Measurements from ENCODE around the gene BICRAL.
"Not testable (repeated sequence)": the region's sequence is repeated elsewhere in the genome, so short reads cannot be mapped to it uniquely, and the experiment has no call there.

BICRAL gene

DNA sequence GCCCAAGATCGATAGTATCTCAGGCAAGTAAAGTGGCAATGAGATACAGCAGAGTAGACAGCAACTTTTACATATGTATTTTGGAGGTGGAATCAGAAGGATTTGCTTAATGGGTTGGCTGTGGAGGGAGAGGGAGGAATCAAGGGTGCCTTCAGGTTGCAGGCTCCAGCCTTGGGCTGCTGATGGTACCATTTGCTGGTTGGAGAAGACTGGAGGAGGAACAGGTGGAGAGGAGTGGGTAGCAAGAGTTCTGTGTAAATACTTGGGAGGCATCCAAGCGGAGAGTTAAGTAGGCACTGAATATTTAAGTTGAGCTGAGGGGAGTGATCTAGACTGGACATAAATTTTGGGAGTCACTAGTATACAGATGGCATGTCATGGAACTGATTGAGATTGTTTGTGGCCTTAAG lies 5.2 kb downstream of the BICRAL start:
- DNase-seq (ENCODE audit: low read depth, low spot score), result no peak
- POLR2A ChIA-PET, result interaction anchor here (0.5 to 0.6 kb wide), 2 partner anchors 40 to 43 kb away, joined by 3 read pairs; no protein-coding TSS in a partner anchor
- CTCF ChIA-PET, result interaction anchor here (1.0 kb wide), 1 partner anchor 60 kb away, joined by 4 read pairs; no protein-coding TSS in a partner anchor
- H3K4me3 ChIP-seq (ENCODE audit: low read depth, low read length), result no peak overlapping the region
- TF ChIP-seq, protein P1, sequence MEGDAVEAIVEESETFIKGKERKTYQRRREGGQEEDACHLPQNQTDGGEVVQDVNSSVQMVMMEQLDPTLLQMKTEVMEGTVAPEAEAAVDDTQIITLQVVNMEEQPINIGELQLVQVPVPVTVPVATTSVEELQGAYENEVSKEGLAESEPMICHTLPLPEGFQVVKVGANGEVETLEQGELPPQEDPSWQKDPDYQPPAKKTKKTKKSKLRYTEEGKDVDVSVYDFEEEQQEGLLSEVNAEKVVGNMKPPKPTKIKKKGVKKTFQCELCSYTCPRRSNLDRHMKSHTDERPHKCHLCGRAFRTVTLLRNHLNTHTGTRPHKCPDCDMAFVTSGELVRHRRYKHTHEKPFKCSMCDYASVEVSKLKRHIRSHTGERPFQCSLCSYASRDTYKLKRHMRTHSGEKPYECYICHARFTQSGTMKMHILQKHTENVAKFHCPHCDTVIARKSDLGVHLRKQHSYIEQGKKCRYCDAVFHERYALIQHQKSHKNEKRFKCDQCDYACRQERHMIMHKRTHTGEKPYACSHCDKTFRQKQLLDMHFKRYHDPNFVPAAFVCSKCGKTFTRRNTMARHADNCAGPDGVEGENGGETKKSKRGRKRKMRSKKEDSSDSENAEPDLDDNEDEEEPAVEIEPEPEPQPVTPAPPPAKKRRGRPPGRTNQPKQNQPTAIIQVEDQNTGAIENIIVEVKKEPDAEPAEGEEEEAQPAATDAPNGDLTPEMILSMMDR (IDR thresholded peaks at IDR 0.05; ENCODE audit: insufficient read depth, low read length, missing control alignments), result no peak

GRCh38 chr6:42788671-42789070 lies 6.8 kb downstream of the BICRAL start:
- TF ChIP-seq, protein P1 (IDR thresholded peaks at IDR 0.05; ENCODE audit: insufficient read depth, low read length, missing control alignments), result no peak
- ChIA-PET POLR2A (no interaction called here), CTCF (no interaction called here)
- no peak overlapping the region for H3K4me3 ChIP-seq (ENCODE audit: low read depth, low read length)
- DNase-seq (ENCODE audit: low read depth, low spot score), result no peak

DNA sequence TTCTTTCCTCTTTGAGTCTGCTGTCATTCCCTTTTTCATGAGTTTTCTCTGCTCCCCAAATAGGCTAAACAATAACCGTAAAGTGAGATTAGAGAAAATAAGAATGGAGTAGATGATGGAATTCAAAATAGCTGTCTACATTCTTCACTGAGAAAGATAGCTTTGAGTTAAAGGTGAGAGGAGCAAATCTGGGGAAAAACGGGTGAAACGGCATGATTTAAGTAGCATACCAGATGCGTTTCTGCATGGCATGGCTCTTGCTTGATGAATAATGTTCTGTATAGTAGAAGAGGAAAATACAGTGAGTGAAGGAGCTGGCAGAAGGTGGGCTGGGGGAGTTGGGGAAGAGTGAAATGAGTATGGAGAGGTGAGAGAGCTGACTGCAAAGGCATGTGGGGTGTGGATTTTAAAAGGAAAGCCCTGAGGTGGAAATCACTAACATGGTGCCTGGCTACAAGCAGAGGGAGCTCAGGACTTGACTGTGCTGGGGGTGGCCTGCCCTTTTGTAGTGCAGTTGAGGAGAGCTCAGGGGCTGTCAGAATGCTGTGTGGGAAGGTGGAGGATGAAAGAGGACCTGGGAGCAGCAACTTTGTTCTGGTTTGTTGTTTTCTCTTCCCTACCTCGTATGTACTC lies 8.8 kb downstream of the BICRAL start:
- TF ChIP-seq, protein P1 (IDR thresholded peaks at IDR 0.05; ENCODE audit: insufficient read depth, low read length, missing control alignments), result no peak
- H3K4me3 ChIP-seq (ENCODE audit: low read depth, low read length), result no peak overlapping the region
- DNase-seq (ENCODE audit: low read depth, low spot score), result no peak
- ChIA-PET POLR2A (no interaction called here), CTCF (no interaction called here)

GRCh38 chr6:42791706-42792320 lies 10.0 kb downstream of the BICRAL start:
- no peak for DNase-seq (ENCODE audit: low read depth, low spot score)
- TF ChIP-seq, protein P1 (IDR thresholded peaks at IDR 0.05; ENCODE audit: insufficient read depth, low read length, missing control alignments), result no peak
- no peak overlapping the region for H3K4me3 ChIP-seq (ENCODE audit: low read depth, low read length)
- CTCF ChIA-PET, result no interaction called here
- POLR2A ChIA-PET, result no interaction called here

DNA sequence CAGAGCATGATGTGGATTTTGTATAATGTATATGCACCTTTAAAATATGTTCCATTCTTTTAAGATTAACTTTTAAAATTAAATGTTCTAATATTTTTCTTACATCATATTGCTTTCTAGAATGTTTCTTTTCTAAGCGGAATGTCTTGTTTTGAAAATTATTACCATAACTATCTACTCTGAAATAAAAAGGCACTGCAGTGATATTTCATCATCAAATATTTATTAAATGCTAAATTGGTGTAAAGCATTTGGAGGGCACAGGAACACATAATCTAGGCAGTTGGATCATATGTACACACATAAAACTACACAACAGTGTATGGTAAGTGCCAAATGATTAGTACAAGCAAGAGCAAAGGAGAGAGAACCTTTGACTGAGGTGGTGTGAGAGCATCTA lies 13.8 kb downstream of the BICRAL start:
- no peak overlapping the region for H3K4me3 ChIP-seq (ENCODE audit: low read depth, low read length)
- POLR2A ChIA-PET, result no interaction called here
- TF ChIP-seq, protein P1 (IDR thresholded peaks at IDR 0.05; ENCODE audit: insufficient read depth, low read length, missing control alignments), result no peak
- CTCF ChIA-PET, result no interaction called here
- no peak for DNase-seq (ENCODE audit: low read depth, low spot score)

DNA sequence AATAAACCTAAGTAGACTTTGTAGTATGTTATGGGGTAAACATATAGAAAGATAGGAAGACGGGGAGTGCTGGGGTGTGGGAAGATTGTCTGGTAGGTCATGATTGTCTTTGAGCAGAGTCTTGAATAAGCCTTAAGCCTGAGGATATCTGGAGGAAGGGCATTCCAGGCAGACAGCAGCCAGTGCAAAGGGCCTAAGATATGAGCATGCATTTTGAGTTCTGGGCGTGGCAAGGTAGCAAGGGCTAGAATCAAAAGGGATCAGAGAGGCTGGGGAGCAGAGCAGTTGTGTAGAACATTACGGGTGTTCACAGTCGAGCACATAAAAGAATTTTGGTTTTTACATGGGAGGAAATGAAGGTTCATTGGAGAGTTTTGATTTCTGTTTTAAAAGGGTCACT lies 14.3 kb downstream of the BICRAL start:
- no peak overlapping the region for H3K4me3 ChIP-seq (ENCODE audit: low read depth, low read length)
- TF ChIP-seq, protein P1 (IDR thresholded peaks at IDR 0.05; ENCODE audit: insufficient read depth, low read length, missing control alignments), result no peak
- CTCF ChIA-PET, result no interaction called here
- POLR2A ChIA-PET, result no interaction called here
- DNase-seq (ENCODE audit: low read depth, low spot score), result no peak

GRCh38 chr6:42797696-42798095 lies 15.8 kb downstream of the BICRAL start:
- CTCF ChIA-PET; POLR2A ChIA-PET; H3K4me3 ChIP-seq (ENCODE audit: low read depth, low read length); DNase-seq (ENCODE audit: low read depth, low spot score): not testable (repeated sequence)
